Upper lobe of left lung (tissue), 4 donors: ENCODE data around the gene TYW3.
"Not testable (repeated sequence)": the region's sequence is repeated elsewhere in the genome, so short reads cannot be mapped to it uniquely, and the experiment has no call there.

Source experiments
- EP300 ChIP-seq, 4 donors: sonication (generic); formaldehyde crosslinking; IDR thresholded peaks; one replicate each; pipeline ENCODE4 v1.5.1; 2017; ENCODE audit warnings: antibody characterized with exemption in 4 of 4, control low read depth in 2 of 4
- POLR2A ChIP-seq, 4 donors: fragments of 450-650 bp; IDR thresholded peaks; one replicate each; pipeline ENCODE4 v1.5.1; 2016 to 2017; ENCODE audit warnings: antibody characterized with exemption in 4 of 4, mild to moderate bottlenecking in 2 of 4
- POLR2AphosphoS5 ChIP-seq, 2 donors: sonication (generic); formaldehyde crosslinking; IDR thresholded peaks; one replicate each; pipeline ENCODE4 v1.5.1; 2017; ENCODE audit warnings: antibody characterized with exemption in 2 of 2
- TF ChIP-seq, protein P1 (sequence below), 6 experiments: fragments of 450-650 bp in 4 of 6; fragments of 200-600 bp in 2 of 6; sonication (generic) in 2 of 6; IDR thresholded peaks; one replicate each; pipeline ENCODE4 v1.5.1; 2016 to 2019; ENCODE audit warnings: antibody characterized with exemption in 6 of 6

DNA sequence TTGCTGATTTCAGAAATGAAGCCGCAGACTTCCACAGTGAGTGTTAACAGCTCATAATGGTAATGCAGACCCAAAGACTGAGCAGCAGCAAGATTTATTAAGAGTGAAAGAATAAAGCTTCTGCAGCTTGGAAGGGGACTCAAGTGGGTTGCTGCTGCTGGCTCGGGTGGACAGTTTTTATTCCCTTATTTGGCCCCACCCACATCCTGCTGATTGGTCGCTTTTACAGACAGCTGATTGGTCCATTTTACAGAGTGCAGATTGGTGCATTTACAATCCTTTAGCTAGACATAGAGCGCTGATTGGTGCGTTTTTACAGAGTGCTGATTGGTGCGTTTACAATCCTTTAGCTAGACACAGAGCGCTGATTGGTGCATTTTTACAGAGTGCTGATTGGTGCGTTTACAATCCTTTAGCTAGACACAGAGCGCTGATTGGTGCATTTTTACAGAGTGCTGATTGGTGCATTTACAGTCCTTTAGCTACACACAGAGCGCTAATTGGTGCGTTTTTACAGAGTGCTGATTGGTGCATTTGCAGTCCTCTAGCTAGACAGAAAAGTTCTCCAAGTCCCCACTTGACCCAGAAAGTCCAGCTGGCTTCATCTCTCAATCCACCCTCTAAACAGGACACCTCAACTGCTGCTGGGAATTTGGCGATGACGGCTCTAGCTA is 7.5 kb downstream of the TYW3 start:
- TF ChIP-seq, protein P1, sequence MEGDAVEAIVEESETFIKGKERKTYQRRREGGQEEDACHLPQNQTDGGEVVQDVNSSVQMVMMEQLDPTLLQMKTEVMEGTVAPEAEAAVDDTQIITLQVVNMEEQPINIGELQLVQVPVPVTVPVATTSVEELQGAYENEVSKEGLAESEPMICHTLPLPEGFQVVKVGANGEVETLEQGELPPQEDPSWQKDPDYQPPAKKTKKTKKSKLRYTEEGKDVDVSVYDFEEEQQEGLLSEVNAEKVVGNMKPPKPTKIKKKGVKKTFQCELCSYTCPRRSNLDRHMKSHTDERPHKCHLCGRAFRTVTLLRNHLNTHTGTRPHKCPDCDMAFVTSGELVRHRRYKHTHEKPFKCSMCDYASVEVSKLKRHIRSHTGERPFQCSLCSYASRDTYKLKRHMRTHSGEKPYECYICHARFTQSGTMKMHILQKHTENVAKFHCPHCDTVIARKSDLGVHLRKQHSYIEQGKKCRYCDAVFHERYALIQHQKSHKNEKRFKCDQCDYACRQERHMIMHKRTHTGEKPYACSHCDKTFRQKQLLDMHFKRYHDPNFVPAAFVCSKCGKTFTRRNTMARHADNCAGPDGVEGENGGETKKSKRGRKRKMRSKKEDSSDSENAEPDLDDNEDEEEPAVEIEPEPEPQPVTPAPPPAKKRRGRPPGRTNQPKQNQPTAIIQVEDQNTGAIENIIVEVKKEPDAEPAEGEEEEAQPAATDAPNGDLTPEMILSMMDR (IDR thresholded peaks at IDR 0.05) = not testable (repeated sequence)
- not testable (repeated sequence) for TF ChIP-seq POLR2AphosphoS5, EP300, POLR2A (IDR thresholded peaks at IDR 0.05)
